Gastrocnemius medialis (tissue), 4 donors: ENCODE data around the gene KCNH2.

Experiments used
- CTCF ChIP-seq, 5 experiments: fragments of 450-650 bp in 3 of 5; fragments of 200-600 bp in 2 of 5; sonication (generic) in 2 of 5; IDR thresholded peaks in 4 of 5; conservative IDR thresholded peaks in 1 of 5; 1 replicate in 4 of 5; 2 replicates in 1 of 5; pipeline ENCODE4 v1.5.1; 2016 to 2019; ENCODE audit warnings: antibody characterized with exemption in 5 of 5, mild to moderate bottlenecking in 3 of 5, moderate library complexity in 3 of 5
- POLR2A ChIP-seq, 2 donors: fragments of 450-650 bp; IDR thresholded peaks; one replicate each; pipeline ENCODE4 v1.6.1; 2017; ENCODE audit warnings: antibody characterized with exemption in 2 of 2, mild to moderate bottlenecking in 2 of 2, moderate library complexity in 2 of 2

- TF ChIP-seq CTCF (IDR thresholded peaks at IDR 0.05 in 4 of 5, conservative IDR thresholded peaks at IDR 0.05 in 1 of 5) (peak; percentile 10 to 76 (median 61)), POLR2A (IDR thresholded peaks at IDR 0.05) (no peak)
These were observed 15.3 kb downstream of the KCNH2 start for GRCh38 chr7:150962553-150963399.
